ENCODE measurements around the gene SIRPG. TPM values are rescaled to one million over a fixed set of nuclear protein-coding genes. Genes with fewer than 3 reads are reported as not detected.

Gene SIRPG
- total RNA-seq, 4 donors from 2014 or later, result 0.30 TPM; not detected in 3

DNA sequence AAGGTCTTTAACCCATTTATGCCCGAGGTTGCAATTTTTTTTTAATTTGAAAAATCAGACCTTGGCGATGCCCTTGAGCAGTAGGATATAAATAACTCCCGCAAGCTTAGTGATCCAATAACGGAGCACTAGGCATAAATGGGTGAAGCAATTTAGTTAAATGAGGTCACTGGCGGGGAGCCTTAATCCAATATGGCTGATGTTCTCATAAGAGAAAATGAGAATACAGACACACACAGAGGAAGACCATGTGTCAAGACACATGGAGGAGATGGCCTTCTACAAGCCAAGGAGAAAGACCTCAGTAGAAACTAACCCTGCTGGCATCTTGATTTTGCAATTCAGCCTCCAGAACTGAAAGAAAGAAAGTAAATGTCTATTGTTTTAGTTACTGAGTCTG lies 735 bp downstream of the SIRPG start:
- H3K27me3 ChIP-seq, result no peaks in the 10 kb centered on the region
- no peak for DNase-seq (ENCODE audit: low spot score in 2 of 2)
- H3K4me3 ChIP-seq, result peak overlapping the region in 1 of 4 donors; percentile 9
- no peak for TF ChIP-seq EP300 (IDR thresholded peaks at IDR 0.05)
- TF ChIP-seq, protein P1, sequence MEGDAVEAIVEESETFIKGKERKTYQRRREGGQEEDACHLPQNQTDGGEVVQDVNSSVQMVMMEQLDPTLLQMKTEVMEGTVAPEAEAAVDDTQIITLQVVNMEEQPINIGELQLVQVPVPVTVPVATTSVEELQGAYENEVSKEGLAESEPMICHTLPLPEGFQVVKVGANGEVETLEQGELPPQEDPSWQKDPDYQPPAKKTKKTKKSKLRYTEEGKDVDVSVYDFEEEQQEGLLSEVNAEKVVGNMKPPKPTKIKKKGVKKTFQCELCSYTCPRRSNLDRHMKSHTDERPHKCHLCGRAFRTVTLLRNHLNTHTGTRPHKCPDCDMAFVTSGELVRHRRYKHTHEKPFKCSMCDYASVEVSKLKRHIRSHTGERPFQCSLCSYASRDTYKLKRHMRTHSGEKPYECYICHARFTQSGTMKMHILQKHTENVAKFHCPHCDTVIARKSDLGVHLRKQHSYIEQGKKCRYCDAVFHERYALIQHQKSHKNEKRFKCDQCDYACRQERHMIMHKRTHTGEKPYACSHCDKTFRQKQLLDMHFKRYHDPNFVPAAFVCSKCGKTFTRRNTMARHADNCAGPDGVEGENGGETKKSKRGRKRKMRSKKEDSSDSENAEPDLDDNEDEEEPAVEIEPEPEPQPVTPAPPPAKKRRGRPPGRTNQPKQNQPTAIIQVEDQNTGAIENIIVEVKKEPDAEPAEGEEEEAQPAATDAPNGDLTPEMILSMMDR (IDR thresholded peaks at IDR 0.05), result no peak
- TF ChIP-seq POLR2A (IDR thresholded peaks at IDR 0.05), result no peak
- H3K9me3 ChIP-seq, result peaks cover 0 to 4% (median 0%) of the 10 kb centered on the region in 4 donors
- H3K27ac ChIP-seq, result peak overlapping the region in 1 of 4 donors; percentile 40
- WGBS, 2 donors, result 87 to 93% methylated on average over 5 of the region's 5 CpGs
- H3K36me3 ChIP-seq, result no peaks in the 10 kb centered on the region
- no peaks in the 10 kb centered on the region for H3K4me1 ChIP-seq

DNA sequence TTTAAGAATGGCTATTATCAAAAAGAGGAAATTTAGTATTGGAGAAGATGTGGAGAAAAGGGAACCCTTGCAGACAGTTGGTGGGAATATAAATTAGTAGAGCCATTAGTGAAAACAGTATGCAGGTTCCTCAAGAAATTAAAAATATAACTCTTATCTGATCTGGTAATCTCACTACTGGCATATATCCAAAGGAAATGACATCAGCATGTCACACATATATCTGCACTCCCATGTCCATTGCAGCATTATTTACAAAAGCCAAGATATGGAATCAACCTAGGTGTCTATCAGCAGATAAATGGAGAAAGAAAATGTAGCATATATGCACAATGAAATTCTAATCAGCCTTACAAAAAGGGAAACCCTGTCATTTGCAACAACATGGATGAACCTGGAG lies 2.6 kb downstream of the SIRPG start:
- TF ChIP-seq, protein P1 (IDR thresholded peaks at IDR 0.05), result no peak
- TF ChIP-seq EP300 (IDR thresholded peaks at IDR 0.05), result no peak
- TF ChIP-seq POLR2A (IDR thresholded peaks at IDR 0.05), result no peak
- no peak for DNase-seq (ENCODE audit: low spot score in 2 of 2)

DNA sequence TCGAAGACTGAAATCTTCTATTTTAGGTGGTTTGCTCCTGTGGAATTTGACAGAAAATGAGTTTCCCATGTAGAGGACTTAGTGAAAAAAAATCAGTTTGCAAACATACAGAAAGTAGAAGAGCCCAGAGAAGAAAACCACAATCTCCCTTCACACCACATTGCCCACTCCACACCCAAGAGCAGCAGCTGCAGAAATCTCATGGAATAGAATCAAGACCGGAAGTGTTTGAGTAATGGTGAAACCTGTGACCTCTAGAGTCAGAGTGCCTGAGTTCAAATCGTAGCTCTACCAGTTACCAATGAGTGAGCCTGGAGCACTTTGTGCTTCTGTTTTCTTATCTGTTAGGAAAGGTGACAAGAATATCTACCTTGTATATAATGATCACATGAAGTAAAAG lies 4.6 kb downstream of the SIRPG start:
- Histone ChIP-seq H3K4me1 (no peaks in the 10 kb centered on the region), H3K27me3 (no peaks in the 10 kb centered on the region), H3K27ac (no peak overlapping the region), H3K9me3 (peaks cover 0 to 4% (median 0%) of the 10 kb centered on the region in 4 donors), H3K4me3 (no peak overlapping the region), H3K36me3 (no peaks in the 10 kb centered on the region)
- DNase-seq (ENCODE audit: low spot score in 2 of 2), result no peak
- no peak for TF ChIP-seq POLR2A (IDR thresholded peaks at IDR 0.05)
- TF ChIP-seq, protein P1 (IDR thresholded peaks at IDR 0.05), result no peak
- TF ChIP-seq EP300 (IDR thresholded peaks at IDR 0.05), result no peak
- WGBS, 2 donors, result 65 to 81% methylated on average over 3 of the region's 3 CpGs

More for the DNA sequence above, 2.6 kb downstream of the SIRPG start:
- Histone ChIP-seq H3K27ac (no peak overlapping the region), H3K9me3 (peaks cover 0 to 4% (median 0%) of the 10 kb centered on the region in 4 donors), H3K4me1 (no peaks in the 10 kb centered on the region), H3K36me3 (no peaks in the 10 kb centered on the region), H3K27me3 (no peaks in the 10 kb centered on the region), H3K4me3 (no peak overlapping the region)

DNA sequence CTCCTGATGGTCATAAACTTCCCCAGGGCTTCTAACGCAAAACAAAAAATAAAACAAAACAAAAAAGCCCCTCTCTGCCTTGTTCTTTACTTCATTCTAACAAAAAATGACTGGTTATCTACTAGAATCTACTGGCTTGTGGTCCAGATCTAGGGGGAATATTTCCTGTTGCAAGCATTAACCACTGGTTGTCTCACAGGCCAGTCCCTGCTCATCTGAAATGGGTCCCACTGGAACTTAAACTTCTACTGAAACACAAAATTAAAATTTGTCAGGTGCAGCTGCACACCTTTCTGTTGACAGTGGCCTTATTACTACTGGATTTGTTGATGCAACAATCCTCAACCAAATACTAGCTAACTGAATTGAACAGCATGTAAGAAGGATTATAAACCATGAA lies 5.5 kb downstream of the SIRPG start:
- no peak overlapping the region for H3K4me3 ChIP-seq
- H3K4me1 ChIP-seq, result no peaks in the 10 kb centered on the region
- 38 to 41% methylated on average over 1 of the region's 1 CpG for WGBS, 2 donors
- H3K27me3 ChIP-seq, result no peaks in the 10 kb centered on the region
- H3K36me3 ChIP-seq, result no peaks in the 10 kb centered on the region
- H3K27ac ChIP-seq, result no peak overlapping the region
- TF ChIP-seq, protein P1 (IDR thresholded peaks at IDR 0.05), result no peak
- no peak for TF ChIP-seq EP300 (IDR thresholded peaks at IDR 0.05)
- TF ChIP-seq POLR2A (IDR thresholded peaks at IDR 0.05), result no peak
- DNase-seq (ENCODE audit: low spot score in 2 of 2), result no peak
- H3K9me3 ChIP-seq, result peaks cover 0 to 4% (median 0%) of the 10 kb centered on the region in 4 donors

DNA sequence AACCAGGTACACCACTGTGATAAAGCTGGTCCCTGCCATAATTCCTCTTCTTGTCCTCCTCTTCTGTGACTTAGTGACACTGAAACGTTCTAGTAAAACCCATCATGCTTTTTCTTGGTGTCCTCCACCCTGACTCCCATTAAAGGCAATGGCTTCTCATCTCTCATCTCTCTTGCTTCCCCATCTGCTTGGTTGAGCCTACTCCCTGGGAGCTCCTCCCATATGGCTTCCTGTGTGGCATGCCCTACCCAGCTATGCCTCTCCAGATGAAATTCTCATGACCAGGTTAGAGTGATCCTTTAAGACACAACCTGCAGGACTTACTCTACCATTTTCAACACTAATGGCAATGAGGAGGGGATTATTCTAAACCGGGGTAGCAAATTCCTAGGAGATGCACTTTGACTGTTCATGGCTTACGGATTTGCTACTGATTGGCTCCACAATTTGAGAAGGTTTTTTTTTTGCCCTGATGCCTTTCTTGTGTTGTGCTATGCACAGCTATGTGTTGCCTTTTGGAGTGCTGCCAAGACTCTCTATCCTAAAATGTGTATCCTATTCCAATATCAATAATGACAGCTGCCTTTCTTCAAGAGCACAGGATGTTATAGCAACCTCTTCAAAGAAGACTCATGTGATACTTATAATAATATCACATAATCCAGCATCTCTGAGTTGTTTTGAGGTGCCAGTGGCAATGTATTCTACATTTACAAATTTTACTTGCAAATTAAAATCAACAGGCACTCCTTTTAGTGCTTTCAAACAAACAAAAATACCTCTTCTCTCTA lies 6.1 kb downstream of the SIRPG start:
- H3K9me3 ChIP-seq, result peaks cover 0 to 4% (median 0%) of the 10 kb centered on the region in 4 donors
- no peaks in the 10 kb centered on the region for H3K4me1 ChIP-seq
- TF ChIP-seq POLR2A (IDR thresholded peaks at IDR 0.05) (no peak), EP300 (IDR thresholded peaks at IDR 0.05) (no peak)
- TF ChIP-seq, protein P1 (IDR thresholded peaks at IDR 0.05), result no peak
- no peaks in the 10 kb centered on the region for H3K36me3 ChIP-seq
- H3K27me3 ChIP-seq, result no peaks in the 10 kb centered on the region
- WGBS, 2 donors, result 47 to 48% methylated on average over 3 of the region's 3 CpGs
- no peak overlapping the region for H3K4me3 ChIP-seq
- DNase-seq (ENCODE audit: low spot score in 2 of 2), result no peak
- no peak overlapping the region for H3K27ac ChIP-seq
